ENCODE data around the gene RBPMS2.
A peak's percentile ranks its signal among the peaks of the same experiment; 100 is the strongest.

RBPMS2 gene

DNA sequence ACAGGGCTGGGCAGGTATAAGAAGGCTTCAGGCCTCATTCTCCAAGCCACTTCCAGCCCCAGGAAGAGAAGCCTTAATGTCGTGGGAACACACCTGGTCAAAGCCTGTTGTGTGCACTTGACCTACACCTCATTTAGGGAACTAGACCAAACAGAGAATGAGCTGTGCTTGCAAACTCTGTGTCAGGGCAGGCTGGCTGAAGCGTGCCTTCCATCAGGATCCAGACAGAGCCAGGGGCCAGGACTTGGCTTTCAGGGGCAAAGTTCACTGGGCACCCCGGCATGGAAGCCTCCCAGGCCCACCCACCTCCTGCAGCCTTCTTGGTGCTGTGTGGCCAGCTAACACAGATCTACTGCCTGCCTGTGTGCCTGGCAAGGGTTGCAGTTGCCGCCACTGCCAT lies 11.5 kb downstream of the RBPMS2 start:
- Histone ChIP-seq H3K4me3 (no peak overlapping the region), H3K27ac (peak overlapping the region; percentile 51 to 86)
- no peak for DNase-seq (ENCODE audit: low spot score)
- TF ChIP-seq, protein P1, sequence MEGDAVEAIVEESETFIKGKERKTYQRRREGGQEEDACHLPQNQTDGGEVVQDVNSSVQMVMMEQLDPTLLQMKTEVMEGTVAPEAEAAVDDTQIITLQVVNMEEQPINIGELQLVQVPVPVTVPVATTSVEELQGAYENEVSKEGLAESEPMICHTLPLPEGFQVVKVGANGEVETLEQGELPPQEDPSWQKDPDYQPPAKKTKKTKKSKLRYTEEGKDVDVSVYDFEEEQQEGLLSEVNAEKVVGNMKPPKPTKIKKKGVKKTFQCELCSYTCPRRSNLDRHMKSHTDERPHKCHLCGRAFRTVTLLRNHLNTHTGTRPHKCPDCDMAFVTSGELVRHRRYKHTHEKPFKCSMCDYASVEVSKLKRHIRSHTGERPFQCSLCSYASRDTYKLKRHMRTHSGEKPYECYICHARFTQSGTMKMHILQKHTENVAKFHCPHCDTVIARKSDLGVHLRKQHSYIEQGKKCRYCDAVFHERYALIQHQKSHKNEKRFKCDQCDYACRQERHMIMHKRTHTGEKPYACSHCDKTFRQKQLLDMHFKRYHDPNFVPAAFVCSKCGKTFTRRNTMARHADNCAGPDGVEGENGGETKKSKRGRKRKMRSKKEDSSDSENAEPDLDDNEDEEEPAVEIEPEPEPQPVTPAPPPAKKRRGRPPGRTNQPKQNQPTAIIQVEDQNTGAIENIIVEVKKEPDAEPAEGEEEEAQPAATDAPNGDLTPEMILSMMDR (IDR thresholded peaks at IDR 0.05): no peak

DNA sequence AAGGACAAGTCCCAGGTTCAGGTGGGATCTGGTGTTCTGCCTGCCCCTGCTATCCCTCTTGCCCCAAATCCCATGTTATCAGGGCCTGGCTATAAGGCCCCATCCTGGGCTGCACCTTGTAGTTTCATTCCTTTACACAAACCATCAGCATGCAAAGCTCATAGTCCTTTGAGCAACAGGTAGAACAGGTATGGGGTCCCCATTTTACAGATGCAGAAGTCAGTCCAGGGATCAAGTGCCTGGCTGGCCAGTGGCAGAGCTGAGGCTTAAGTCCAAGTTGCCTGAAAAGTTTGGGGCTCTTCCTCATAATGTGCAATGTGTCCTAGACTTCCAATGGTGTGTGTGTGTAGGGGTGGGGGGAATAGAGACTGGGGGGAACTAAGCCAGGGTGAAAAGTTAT lies 11.9 kb downstream of the RBPMS2 start:
- no peak for DNase-seq (ENCODE audit: low spot score)
- peak overlapping the region; percentile 51 to 86 for H3K27ac ChIP-seq
- TF ChIP-seq, protein P1 (IDR thresholded peaks at IDR 0.05): no peak
- no peak overlapping the region for H3K4me3 ChIP-seq

DNA sequence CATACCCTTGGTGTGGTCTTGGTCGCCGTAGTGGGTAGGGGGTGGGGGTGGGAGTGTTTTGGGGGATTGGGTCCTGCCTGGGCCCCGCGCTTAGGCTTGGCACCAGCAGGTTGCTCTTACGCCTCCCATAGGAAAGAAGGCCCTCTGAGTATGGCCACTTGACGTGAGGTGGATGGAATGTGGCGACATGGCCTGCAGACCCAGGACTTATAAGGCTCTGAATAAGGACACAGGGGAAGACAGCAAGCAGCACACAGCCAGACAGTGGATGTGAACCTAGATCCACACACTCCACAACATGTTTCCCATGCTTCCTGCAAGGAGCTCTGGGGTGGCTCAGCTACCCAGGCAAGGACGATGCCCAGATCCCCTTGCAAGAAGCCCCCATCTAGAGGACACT lies 12.4 kb downstream of the RBPMS2 start:
- no peak for DNase-seq (ENCODE audit: low spot score)
- Histone ChIP-seq H3K27ac (peak overlapping the region; percentile 51 to 86), H3K4me3 (no peak overlapping the region)
- TF ChIP-seq, protein P1 (IDR thresholded peaks at IDR 0.05): no peak

DNA sequence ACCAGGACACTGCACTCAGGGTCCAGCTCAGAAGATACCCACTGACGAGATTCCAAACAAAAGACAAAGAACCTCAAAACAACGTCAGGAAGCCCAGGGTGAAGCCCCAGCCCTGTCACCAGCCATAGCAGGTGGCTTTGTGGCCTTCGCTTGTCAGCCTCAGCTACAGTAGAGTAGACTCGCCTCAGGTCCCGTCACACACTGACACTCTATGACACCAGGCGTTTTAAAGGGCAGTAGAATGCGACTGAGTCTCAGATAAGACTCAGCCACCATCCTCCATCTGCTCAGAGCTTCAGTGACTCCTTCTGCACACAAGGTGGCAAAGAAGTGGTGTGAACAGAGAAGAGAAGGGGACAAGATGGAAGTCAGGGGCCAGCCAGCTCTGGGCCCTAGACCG lies 12.8 kb downstream of the RBPMS2 start:
- TF ChIP-seq, protein P1 (IDR thresholded peaks at IDR 0.05): no peak
- H3K4me3 ChIP-seq: no peak overlapping the region
- peak overlapping the region; percentile 51 to 86 for H3K27ac ChIP-seq
- DNase-seq (ENCODE audit: low spot score): no peak

DNA sequence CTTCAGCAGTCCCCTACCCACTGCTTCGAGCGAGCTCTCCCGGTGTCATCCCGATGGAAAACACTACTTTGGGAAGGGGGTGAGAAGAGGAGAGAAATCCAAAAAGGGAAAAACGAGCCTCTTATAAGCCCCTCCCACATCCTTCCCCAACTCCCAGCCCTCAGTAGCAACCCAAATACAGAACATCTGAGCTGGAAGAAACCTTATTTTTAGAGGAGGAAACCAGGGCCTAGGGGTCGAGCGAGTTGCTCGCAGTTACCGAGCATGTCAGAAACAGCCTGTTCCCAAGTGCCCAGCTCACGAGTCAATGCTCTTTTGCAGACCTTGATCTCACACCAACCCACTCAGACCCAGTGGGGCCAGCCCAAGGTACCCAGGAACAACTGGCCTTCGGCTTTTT lies 14.2 kb downstream of the RBPMS2 start:
- TF ChIP-seq, protein P1 (IDR thresholded peaks at IDR 0.05): no peak
- Histone ChIP-seq H3K4me3 (no peak overlapping the region), H3K27ac (peak overlapping the region; percentile 52 to 86)
- no peak for DNase-seq (ENCODE audit: low spot score)

DNA sequence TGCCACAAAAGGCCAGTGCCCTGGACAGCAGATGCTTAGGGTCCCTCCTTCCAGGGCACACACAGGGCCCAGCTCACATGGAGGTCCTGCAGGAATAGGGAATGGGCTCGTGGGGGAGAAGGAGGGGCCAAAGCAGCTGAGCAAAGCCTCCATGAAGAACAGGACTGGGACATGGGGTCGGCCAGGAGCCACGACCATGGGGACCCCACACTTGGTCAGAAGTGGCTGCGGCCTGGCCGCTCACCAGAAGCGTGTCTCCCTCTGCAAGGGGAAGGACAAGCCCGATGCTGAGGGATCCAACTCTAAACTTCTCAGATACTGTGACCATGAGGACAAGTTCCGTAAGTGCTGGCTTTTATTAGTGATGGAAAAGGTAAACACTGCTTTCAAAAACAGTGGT lies 15.3 kb downstream of the RBPMS2 start:
- no peak for DNase-seq (ENCODE audit: low spot score)
- Histone ChIP-seq H3K27ac (peak overlapping the region; percentile 52 to 86), H3K4me3 (no peak overlapping the region)
- TF ChIP-seq, protein P1 (IDR thresholded peaks at IDR 0.05): no peak

DNA sequence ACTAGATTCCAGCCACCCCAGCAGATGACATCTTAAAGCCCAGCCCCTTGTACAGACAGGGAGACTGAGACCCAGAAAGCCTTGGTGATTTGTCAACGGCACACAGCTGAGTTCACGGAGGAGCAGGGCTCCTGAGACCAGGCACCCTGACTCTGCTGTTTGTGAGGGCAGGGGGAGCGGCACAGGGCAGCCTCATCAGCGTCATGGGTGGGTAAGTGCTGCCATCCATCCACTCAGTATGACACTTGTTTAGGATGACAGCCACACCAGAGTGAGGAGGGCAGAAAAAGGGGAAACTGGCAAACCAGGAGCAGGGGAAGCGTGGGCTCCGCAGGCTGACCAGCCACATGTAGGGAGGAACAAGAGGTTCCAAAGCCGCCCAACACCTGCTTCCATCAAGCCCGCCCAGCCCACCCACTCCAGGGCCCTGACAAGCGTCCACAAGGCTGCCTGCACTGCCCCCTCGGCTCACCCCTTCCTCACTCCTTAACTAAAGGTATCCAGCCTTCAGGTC lies 19.9 kb downstream of the RBPMS2 start:
- Histone ChIP-seq H3K4me3 (no peak overlapping the region), H3K27ac (peak overlapping the region; percentile 44 to 86)
- TF ChIP-seq, protein P1 (IDR thresholded peaks at IDR 0.05): no peak
- no peak for DNase-seq (ENCODE audit: low spot score)

Measured in coronary artery (tissue), 2 donors.